ENCODE data around the gene ZDHHC9.

GRCh38 chrX:129840344-129840743 lies 3.3 kb downstream of the ZDHHC9 start:
- TF ChIP-seq EZH2 (IDR thresholded peaks at IDR 0.05): no peak
- TF ChIP-seq POLR2AphosphoS5 (IDR thresholded peaks at IDR 0.05; ENCODE audit: borderline replicate concordance, low read depth, low read length): no peak
- no peak for TF ChIP-seq FOXP2 (optimal IDR thresholded peaks at IDR 0.05; ENCODE audit: control extremely low read depth, extremely low read length, insufficient read depth)
